Memory B cell (primary cell): ENCODE results near the gene GNMT.
"Not testable (repeated sequence)": the region's sequence is repeated elsewhere in the genome, so short reads cannot be mapped to it uniquely, and the experiment has no call there.

Source experiments
- ATAC-seq: fragments of 150-1000 bp; cut with Tn5 transposase; 2 replicates; pipeline ENCODE4 v1.10.0; 2021; ENCODE audit warnings: low read depth, mild to moderate bottlenecking, moderate library complexity
- DNase-seq, 2 donors: peaks; one replicate each; pipeline ENCODE4 v3.0.0; 2022; ENCODE audit warnings: low spot score in 2 of 2
- H3K27ac Mint-ChIP-seq: one replicate; pipeline ENCODE4 v1.8.0; 2022; ENCODE audit warnings: mild to moderate bottlenecking, moderate library complexity, mixed read lengths
- H3K27me3 Mint-ChIP-seq: one replicate; pipeline ENCODE4 v1.8.0; 2022; ENCODE audit warnings: mixed read lengths
- H3K36me3 Mint-ChIP-seq: one replicate; pipeline ENCODE4 v1.8.0; 2022; ENCODE audit warnings: mild to moderate bottlenecking, mixed read lengths
- H3K4me1 Mint-ChIP-seq: one replicate; pipeline ENCODE4 v1.8.0; 2022; ENCODE audit warnings: mixed read lengths
- H3K4me3 Mint-ChIP-seq: one replicate; pipeline ENCODE4 v1.8.0; 2022; ENCODE audit warnings: mild to moderate bottlenecking, moderate library complexity, mixed read lengths
- H3K9me3 Mint-ChIP-seq: one replicate; pipeline ENCODE4 v1.8.0; 2022; ENCODE audit warnings: mixed read lengths

Gene GNMT

GRCh38 chr6:42936398-42936797, 24.2 kb upstream of the GNMT start:
- Mint-ChIP-seq H3K36me3 (peaks cover 30% of the 10 kb centered on the region), H3K4me1 (peaks cover 34% of the 10 kb centered on the region), H3K9me3 (no peaks in the 10 kb centered on the region), H3K27me3 (no peaks in the 10 kb centered on the region), H3K4me3 (no peak overlapping the region), H3K27ac (peak overlapping the region; percentile 47)
- ATAC-seq = no peak
- DNase-seq = no peak

- H3K27ac Mint-ChIP-seq = peak overlapping the region; percentile 3
- H3K4me1 Mint-ChIP-seq = peaks cover 23% of the 10 kb centered on the region
- H3K4me3 Mint-ChIP-seq = no peak overlapping the region
- peaks cover 26% of the 10 kb centered on the region for H3K36me3 Mint-ChIP-seq
- no peaks in the 10 kb centered on the region for H3K27me3 Mint-ChIP-seq
- ATAC-seq = no peak
- no peaks in the 10 kb centered on the region for H3K9me3 Mint-ChIP-seq
- no peak for DNase-seq
Measured at GRCh38 chr6:42937548-42938427, 22.8 kb upstream of the GNMT start.

GRCh38 chr6:42938428-42938796, 22.1 kb upstream of the GNMT start:
- no peak for DNase-seq
- peaks cover 17% of the 10 kb centered on the region for H3K4me1 Mint-ChIP-seq
- peaks cover 22% of the 10 kb centered on the region for H3K36me3 Mint-ChIP-seq
- peak overlapping the region; percentile 3 for H3K27ac Mint-ChIP-seq
- H3K27me3 Mint-ChIP-seq = no peaks in the 10 kb centered on the region
- H3K4me3 Mint-ChIP-seq = no peak overlapping the region
- H3K9me3 Mint-ChIP-seq = no peaks in the 10 kb centered on the region
- ATAC-seq = no peak

GRCh38 chr6:42938987-42939809, 21.4 kb upstream of the GNMT start:
- Mint-ChIP-seq H3K36me3 (peaks cover 19% of the 10 kb centered on the region), H3K9me3 (no peaks in the 10 kb centered on the region), H3K4me3 (no peak overlapping the region), H3K4me1 (peaks cover 11% of the 10 kb centered on the region), H3K27ac (no peak overlapping the region), H3K27me3 (no peaks in the 10 kb centered on the region)
- DNase-seq (no peak), ATAC-seq (no peak)

GRCh38 chr6:42939810-42940167, 20.8 kb upstream of the GNMT start:
- H3K27ac Mint-ChIP-seq = peak overlapping the region; percentile 45
- H3K36me3 Mint-ChIP-seq = peaks cover 19% of the 10 kb centered on the region
- ATAC-seq = no peak
- H3K9me3 Mint-ChIP-seq = no peaks in the 10 kb centered on the region
- no peak overlapping the region for H3K4me3 Mint-ChIP-seq
- H3K4me1 Mint-ChIP-seq = peaks cover 9% of the 10 kb centered on the region
- H3K27me3 Mint-ChIP-seq = no peaks in the 10 kb centered on the region
- no peak for DNase-seq

GRCh38 chr6:42940493-42941045, 20.0 kb upstream of the GNMT start:
- H3K9me3 Mint-ChIP-seq = no peaks in the 10 kb centered on the region
- ATAC-seq (no peak), DNase-seq (no peak)
- no peak overlapping the region for H3K4me3 Mint-ChIP-seq
- peaks cover 7% of the 10 kb centered on the region for H3K4me1 Mint-ChIP-seq
- H3K27me3 Mint-ChIP-seq = no peaks in the 10 kb centered on the region
- peak overlapping the region; percentile 45 for H3K27ac Mint-ChIP-seq
- peaks cover 17% of the 10 kb centered on the region for H3K36me3 Mint-ChIP-seq

- ATAC-seq, H3K27me3 Mint-ChIP-seq, H3K9me3 Mint-ChIP-seq, H3K4me1 Mint-ChIP-seq, DNase-seq, H3K4me3 Mint-ChIP-seq: not testable (repeated sequence)
- Mint-ChIP-seq H3K27ac (peak overlapping the region; percentile 45), H3K36me3 (peaks cover 17% of the 10 kb centered on the region)
Measured at GRCh38 chr6:42941356-42941755, 19.2 kb upstream of the GNMT start.

- ATAC-seq (no peak), DNase-seq (no peak)
- H3K4me1 Mint-ChIP-seq = peaks cover 5% of the 10 kb centered on the region
- H3K27me3 Mint-ChIP-seq = no peaks in the 10 kb centered on the region
- no peak overlapping the region for H3K4me3 Mint-ChIP-seq
- no peak overlapping the region for H3K27ac Mint-ChIP-seq
- peaks cover 12% of the 10 kb centered on the region for H3K36me3 Mint-ChIP-seq
- H3K9me3 Mint-ChIP-seq = no peaks in the 10 kb centered on the region
Measured at GRCh38 chr6:42942444-42942843, 18.1 kb upstream of the GNMT start.

- no peak for ATAC-seq
- no peaks in the 10 kb centered on the region for H3K9me3 Mint-ChIP-seq
- no peaks in the 10 kb centered on the region for H3K4me1 Mint-ChIP-seq
- DNase-seq = no peak
- H3K27ac Mint-ChIP-seq = peak overlapping the region; percentile 70
- H3K27me3 Mint-ChIP-seq = no peaks in the 10 kb centered on the region
- peaks cover 6% of the 10 kb centered on the region for H3K36me3 Mint-ChIP-seq
- no peak overlapping the region for H3K4me3 Mint-ChIP-seq
Measured at GRCh38 chr6:42947950-42948349, 12.6 kb upstream of the GNMT start.

- no peak overlapping the region for H3K4me3 Mint-ChIP-seq
- DNase-seq (no peak), ATAC-seq (no peak)
- peaks cover 8% of the 10 kb centered on the region for H3K36me3 Mint-ChIP-seq
- H3K27me3 Mint-ChIP-seq = no peaks in the 10 kb centered on the region
- H3K4me1 Mint-ChIP-seq = no peaks in the 10 kb centered on the region
- no peak overlapping the region for H3K27ac Mint-ChIP-seq
- H3K9me3 Mint-ChIP-seq = no peaks in the 10 kb centered on the region
Measured at GRCh38 chr6:42952389-42952788, 8.2 kb upstream of the GNMT start.

GRCh38 chr6:42954405-42954804, 6.1 kb upstream of the GNMT start:
- not testable (repeated sequence) for ATAC-seq, H3K27me3 Mint-ChIP-seq, H3K36me3 Mint-ChIP-seq, DNase-seq, H3K4me3 Mint-ChIP-seq, H3K4me1 Mint-ChIP-seq, H3K27ac Mint-ChIP-seq, H3K9me3 Mint-ChIP-seq

- Mint-ChIP-seq H3K4me1 (peaks cover 16% of the 10 kb centered on the region), H3K27me3 (no peaks in the 10 kb centered on the region), H3K9me3 (no peaks in the 10 kb centered on the region), H3K36me3 (peaks cover 10% of the 10 kb centered on the region), H3K4me3 (no peak overlapping the region), H3K27ac (no peak overlapping the region)
- ATAC-seq (no peak), DNase-seq (no peak)
Measured at GRCh38 chr6:42958125-42958524, 2.4 kb upstream of the GNMT start.

- H3K9me3 Mint-ChIP-seq = no peaks in the 10 kb centered on the region
- peaks cover 10% of the 10 kb centered on the region for H3K36me3 Mint-ChIP-seq
- no peak overlapping the region for H3K27ac Mint-ChIP-seq
Measured at GRCh38 chr6:42959917-42960242, 674 bp upstream of the GNMT start.

GRCh38 chr6:42961020-42961470, 491 bp downstream of the GNMT start:
- peaks cover 16% of the 10 kb centered on the region for H3K4me1 Mint-ChIP-seq
- H3K27me3 Mint-ChIP-seq = no peaks in the 10 kb centered on the region
- peaks cover 10% of the 10 kb centered on the region for H3K36me3 Mint-ChIP-seq
- H3K9me3 Mint-ChIP-seq = no peaks in the 10 kb centered on the region
- DNase-seq = no peak
- ATAC-seq = no peak
- H3K4me3 Mint-ChIP-seq = peak overlapping the region; percentile 78
- peak overlapping the region; percentile 14 for H3K27ac Mint-ChIP-seq

More at GRCh38 chr6:42959917-42960242, 674 bp upstream of the GNMT start:
- no peak for DNase-seq
- no peak for ATAC-seq
- no peaks in the 10 kb centered on the region for H3K27me3 Mint-ChIP-seq
- peak overlapping the region; percentile 78 for H3K4me3 Mint-ChIP-seq
- peaks cover 16% of the 10 kb centered on the region for H3K4me1 Mint-ChIP-seq
